SH-SY5Y (cell line): Measurements from ENCODE around the gene S100A6.

Source experiments
- GATA2 ChIP-seq: IDR thresholded peaks from 2 replicates; pipeline ENCODE4 v1.6.1; 2011; ENCODE audit warnings: mild to moderate bottlenecking, low read depth, low read length
- GATA3 ChIP-seq: IDR thresholded peaks from 2 replicates; pipeline ENCODE4 v1.6.1; 2011; ENCODE audit warnings: low read depth, mild to moderate bottlenecking, low read length, moderate library complexity

- TF ChIP-seq GATA2: no peak
- TF ChIP-seq GATA3: no peak
Measured at GRCh38 chr1:153513023-153513422, 22.8 kb downstream of the S100A6 start.
